ENCODE measurements around the gene VWA3B.

Gene VWA3B

DNA sequence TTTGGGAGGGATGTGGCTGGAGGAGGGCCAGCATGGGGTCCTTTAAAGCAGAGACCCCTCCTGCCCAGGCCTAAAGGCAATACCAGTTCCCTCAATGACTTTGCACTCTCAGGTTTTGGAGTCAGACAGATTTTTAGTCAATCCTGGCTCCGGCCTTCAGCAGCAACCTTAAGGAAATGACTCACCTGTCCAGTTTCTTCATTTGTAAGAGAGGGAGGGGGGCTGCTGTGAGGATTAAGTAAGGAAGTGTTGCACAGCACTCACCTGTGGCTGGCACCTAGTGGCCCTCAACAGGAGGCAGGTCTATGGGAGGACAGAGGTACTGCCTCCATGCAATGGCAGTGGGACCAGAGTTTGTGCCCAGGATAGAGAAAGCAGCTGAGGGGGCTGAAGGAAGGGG is 273.0 kb downstream of the VWA3B start:
- H3K9me3 ChIP-seq (ENCODE audit: insufficient read depth, low read length), result no peaks in the 10 kb centered on the region
- no peaks in the 10 kb centered on the region for H4K20me1 ChIP-seq (ENCODE audit: low read depth, low read length)
- H3K9ac ChIP-seq (ENCODE audit: low read length), result no peak overlapping the region
- H3K4me2 ChIP-seq (ENCODE audit: low read depth, low read length, poor library complexity, severe bottlenecking), result no peak overlapping the region
- TF ChIP-seq EZH2phosphoT487 (conservative IDR thresholded peaks at IDR 0.05; ENCODE audit: low read length), result no peak
- TF ChIP-seq CTCF (IDR thresholded peaks at IDR 0.05; ENCODE audit: insufficient read depth, low read length, poor library complexity, severe bottlenecking), result no peak
- H3K9me2 ChIP-seq (replicated peaks; ENCODE audit: insufficient read depth, low read length), result no peaks in the 10 kb centered on the region
- H3K36me3 ChIP-seq (ENCODE audit: low read length), result no peaks in the 10 kb centered on the region
- H3F3A ChIP-seq (ENCODE audit: insufficient read depth), result no peaks in the 10 kb centered on the region
- no peaks in the 10 kb centered on the region for H3K27me3 ChIP-seq (ENCODE audit: low read length)
- H3K79me2 ChIP-seq (ENCODE audit: insufficient read depth, low read length), result no peaks in the 10 kb centered on the region
- H2AFZ ChIP-seq (ENCODE audit: low read depth, low read length, severe bottlenecking), result no peak overlapping the region
- no peak overlapping the region for H3K27ac ChIP-seq (ENCODE audit: low read depth, low read length)
- H3K4me3 ChIP-seq (ENCODE audit: insufficient read depth, low read length, poor library complexity, severe bottlenecking), result no peak overlapping the region
